Brain microvascular endothelial cell (primary cell): ENCODE results near the gene LY6G6F.

Source experiments
- DNase-seq: peaks from one replicate; pipeline ENCODE4 v3.0.0-alpha.2; 2020
- H3K27ac ChIP-seq: fragments of 250-450 bp; sonication (Bioruptor Pico); 2 replicates; pipeline ENCODE4 v1.5.1; 2020; ENCODE audit warnings: mild to moderate bottlenecking, moderate library complexity
- H3K27me3 ChIP-seq: fragments of 250-450 bp; sonication (Bioruptor Pico); replicated peaks from 2 replicates; pipeline ENCODE4 v1.5.1; 2020; ENCODE audit warnings: mild to moderate bottlenecking
- H3K36me3 ChIP-seq: fragments of 250-450 bp; sonication (Bioruptor Pico); replicated peaks from 2 replicates; pipeline ENCODE4 v1.5.1; 2020; ENCODE audit warnings: mild to moderate bottlenecking
- H3K4me3 ChIP-seq: 2 replicates; pipeline ENCODE4 v1.5.1; 2011; ENCODE audit warnings: low read depth, mild to moderate bottlenecking, control low read depth, low read length, moderate library complexity
- in situ Hi-C: cut with HindIII; loops from 2 replicates; pipeline ENCODE4 v1.10.0; 2017; ENCODE audit warnings: low sequenced_read_pairs, low pct_ligation_motif_present
- TF ChIP-seq, protein P1 (sequence below): IDR thresholded peaks from 2 replicates; pipeline ENCODE4 v1.5.1; 2011; ENCODE audit warnings: low read depth, mild to moderate bottlenecking, moderate library complexity, low read length, control low read depth, inconsistent platforms; ENCODE audit errors: missing control alignments

The LY6G6F gene

DNA sequence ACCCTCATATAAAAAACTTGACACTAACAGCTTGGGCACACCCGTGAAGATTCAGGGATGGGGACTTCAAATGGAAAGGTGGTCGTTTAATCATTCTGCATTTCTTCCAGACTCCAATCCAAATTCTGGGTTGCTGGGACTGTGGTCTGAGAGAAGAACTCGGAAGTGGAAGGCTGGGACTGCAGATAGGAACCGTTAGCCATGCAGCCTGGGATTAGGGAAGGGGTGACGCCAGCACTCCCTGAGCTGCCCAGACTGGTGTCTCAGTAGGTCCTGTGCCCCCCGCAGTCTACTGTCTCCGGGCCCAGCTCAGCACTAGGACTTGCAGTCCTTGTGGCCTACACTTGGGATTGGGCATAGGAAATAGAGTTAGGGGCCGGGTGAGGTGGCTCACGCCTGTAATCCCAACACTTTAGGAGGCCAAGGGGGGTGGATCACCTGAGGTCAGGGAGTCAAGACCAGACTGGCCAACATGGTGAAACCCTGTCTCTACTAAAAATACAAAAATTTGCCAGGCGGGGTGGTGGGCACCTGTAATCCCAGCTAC lies 30.2 kb downstream of the LY6G6F start:
- TF ChIP-seq, protein P1, sequence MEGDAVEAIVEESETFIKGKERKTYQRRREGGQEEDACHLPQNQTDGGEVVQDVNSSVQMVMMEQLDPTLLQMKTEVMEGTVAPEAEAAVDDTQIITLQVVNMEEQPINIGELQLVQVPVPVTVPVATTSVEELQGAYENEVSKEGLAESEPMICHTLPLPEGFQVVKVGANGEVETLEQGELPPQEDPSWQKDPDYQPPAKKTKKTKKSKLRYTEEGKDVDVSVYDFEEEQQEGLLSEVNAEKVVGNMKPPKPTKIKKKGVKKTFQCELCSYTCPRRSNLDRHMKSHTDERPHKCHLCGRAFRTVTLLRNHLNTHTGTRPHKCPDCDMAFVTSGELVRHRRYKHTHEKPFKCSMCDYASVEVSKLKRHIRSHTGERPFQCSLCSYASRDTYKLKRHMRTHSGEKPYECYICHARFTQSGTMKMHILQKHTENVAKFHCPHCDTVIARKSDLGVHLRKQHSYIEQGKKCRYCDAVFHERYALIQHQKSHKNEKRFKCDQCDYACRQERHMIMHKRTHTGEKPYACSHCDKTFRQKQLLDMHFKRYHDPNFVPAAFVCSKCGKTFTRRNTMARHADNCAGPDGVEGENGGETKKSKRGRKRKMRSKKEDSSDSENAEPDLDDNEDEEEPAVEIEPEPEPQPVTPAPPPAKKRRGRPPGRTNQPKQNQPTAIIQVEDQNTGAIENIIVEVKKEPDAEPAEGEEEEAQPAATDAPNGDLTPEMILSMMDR, result no peak
- peak overlapping the region; percentile 81 for H3K27ac ChIP-seq
- in situ Hi-C loops, result no loop called here
- no peak for DNase-seq
- H3K36me3 ChIP-seq, result peaks cover 26% of the 10 kb centered on the region
- no peaks in the 10 kb centered on the region for H3K27me3 ChIP-seq
- peak overlapping the region; percentile 96 for H3K4me3 ChIP-seq

DNA sequence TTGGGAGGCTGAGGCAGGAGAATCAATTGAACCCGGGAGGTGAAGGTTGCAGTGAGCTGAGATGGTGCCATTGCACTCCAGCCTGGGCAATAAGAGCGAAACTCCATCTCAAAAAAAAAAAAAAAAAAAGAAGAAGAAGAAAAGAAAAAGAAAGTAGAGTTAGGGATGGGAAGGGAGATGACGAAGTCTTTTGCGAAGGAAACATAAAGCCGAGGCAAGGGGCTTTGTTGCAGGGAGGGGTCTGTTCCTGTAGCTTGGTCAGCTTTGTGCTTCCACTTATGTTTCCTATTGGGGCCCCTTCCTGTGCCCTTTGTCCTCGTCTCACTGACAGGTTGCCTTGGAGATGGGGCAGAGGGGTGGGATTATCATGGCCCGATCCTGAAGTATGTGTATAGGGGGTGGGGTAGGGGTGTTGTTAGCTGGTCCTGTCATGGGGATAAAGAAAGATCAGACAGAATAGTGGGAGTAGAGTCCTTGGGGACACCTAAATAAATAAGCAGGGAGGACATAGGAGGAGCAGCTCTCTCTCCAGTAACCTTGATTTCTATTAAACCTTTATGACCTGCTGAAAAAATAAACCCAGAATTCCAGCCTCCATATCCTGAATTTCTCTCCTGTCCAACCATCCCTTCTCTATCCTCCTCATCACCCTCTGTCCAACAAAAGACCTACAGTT lies 30.8 kb downstream of the LY6G6F start:
- peak overlapping the region; percentile 61 for H3K27ac ChIP-seq
- H3K4me3 ChIP-seq, result no peak overlapping the region
- H3K27me3 ChIP-seq, result no peaks in the 10 kb centered on the region
- H3K36me3 ChIP-seq, result peaks cover 21% of the 10 kb centered on the region
- TF ChIP-seq, protein P1, result no peak
- DNase-seq, result no peak
- in situ Hi-C loops, result no loop called here

DNA sequence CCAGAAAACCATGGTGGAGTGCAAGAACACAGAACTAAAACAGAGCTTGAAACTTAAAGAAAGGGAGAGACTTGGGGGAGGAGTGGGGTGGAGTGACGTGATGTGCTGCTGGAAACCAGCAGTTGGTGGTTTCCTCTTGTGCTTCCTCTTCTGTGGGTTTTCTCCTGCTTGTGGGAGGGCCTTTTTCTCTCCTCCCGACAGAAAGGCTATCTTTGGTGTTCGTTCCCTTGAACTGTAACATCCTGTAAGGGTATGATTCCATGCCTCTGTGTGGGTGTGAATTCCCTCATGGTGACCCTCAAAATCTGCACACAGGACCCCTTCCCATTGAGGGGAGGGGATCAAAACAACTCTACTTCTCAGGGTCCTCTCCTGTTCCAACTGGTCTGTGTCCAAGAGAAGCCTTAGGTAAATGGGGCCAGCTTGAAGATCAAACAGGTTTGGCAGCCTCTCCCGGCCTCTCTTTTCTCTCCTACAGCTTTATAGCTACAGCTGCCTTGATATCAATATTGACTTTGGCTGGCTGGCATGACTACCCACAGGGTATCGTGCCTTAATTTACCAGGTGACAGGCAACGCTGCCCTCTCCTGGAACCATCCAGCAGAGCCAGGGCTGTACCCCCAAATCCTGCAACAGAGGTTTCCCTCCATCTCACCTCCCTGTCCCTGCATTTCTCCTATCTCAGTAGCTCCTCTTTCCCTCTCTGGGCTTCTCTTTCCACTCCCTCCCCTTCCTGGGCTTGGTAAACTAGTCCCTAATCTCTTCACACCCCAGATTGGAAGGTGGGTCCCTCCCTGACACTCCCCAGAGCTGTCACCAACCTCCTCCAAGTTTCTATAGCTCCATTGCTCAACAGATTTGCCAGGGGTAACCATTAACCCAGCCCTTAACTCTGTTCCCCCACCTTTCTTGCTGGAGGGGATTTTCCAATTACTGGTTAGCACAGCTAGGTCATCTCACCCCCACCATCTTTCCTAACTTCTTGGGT lies 31.6 kb downstream of the LY6G6F start:
- DNase-seq, result peak; percentile 82
- no peaks in the 10 kb centered on the region for H3K27me3 ChIP-seq
- peak overlapping the region; percentile 61 for H3K27ac ChIP-seq
- in situ Hi-C loops, result no loop called here
- H3K4me3 ChIP-seq, result peak overlapping the region; percentile 36
- peaks cover 15% of the 10 kb centered on the region for H3K36me3 ChIP-seq
- TF ChIP-seq, protein P1, result peak; percentile 55

DNA sequence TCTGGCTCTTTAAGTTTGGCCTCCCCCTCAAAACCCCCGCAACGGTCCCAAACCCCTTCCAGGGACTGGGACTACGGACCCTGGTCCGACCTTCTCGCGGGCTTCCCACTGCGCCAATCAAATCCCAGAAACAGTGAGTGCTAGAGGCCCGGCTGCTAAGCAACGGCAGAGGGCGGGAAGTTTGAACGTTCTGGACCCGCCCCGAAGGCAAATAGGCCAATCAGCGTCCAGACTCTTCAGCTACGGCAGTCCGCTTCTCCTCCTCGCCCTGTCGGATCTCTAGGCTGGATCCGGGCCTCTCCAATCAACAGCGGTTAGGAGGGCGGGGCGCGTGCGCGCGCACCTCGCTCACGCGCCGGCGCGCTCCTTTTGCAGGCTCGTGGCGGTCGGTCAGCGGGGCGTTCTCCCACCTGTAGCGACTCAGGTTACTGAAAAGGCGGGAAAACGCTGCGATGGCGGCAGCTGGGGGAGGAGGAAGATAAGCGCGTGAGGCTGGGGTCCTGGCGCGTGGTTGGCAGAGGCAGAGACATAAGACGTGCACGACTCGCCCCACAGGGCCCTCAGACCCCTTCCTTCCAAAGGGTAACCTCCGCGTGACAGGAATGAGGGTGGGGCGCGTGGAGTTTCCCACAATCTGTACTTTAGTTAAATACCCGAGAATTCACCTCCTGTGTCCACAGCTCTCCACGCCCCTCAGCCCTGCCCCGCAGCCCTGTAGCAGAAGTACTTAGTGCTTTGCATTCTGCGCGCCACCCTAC lies 33.2 kb downstream of the LY6G6F start, which contains the start of gene MSH5:
Gene MSH5 (plus strand): TSS at position 367 of the 758 bp plus-strand sequence. CDS start 462 bp downstream, outside the sequence.
- Histone ChIP-seq H3K27ac (peak within 1 kb of the TSS; percentile 68), H3K4me3 (peak within 1 kb of the TSS; percentile 91), H3K36me3 (peaks cover 3% of the 10 kb centered on the region), H3K27me3 (no peaks in the 10 kb centered on the region)
- TF ChIP-seq, protein P1, result no peak
- peak; percentile 99 for DNase-seq
- in situ Hi-C loops, result no loop called here

DNA sequence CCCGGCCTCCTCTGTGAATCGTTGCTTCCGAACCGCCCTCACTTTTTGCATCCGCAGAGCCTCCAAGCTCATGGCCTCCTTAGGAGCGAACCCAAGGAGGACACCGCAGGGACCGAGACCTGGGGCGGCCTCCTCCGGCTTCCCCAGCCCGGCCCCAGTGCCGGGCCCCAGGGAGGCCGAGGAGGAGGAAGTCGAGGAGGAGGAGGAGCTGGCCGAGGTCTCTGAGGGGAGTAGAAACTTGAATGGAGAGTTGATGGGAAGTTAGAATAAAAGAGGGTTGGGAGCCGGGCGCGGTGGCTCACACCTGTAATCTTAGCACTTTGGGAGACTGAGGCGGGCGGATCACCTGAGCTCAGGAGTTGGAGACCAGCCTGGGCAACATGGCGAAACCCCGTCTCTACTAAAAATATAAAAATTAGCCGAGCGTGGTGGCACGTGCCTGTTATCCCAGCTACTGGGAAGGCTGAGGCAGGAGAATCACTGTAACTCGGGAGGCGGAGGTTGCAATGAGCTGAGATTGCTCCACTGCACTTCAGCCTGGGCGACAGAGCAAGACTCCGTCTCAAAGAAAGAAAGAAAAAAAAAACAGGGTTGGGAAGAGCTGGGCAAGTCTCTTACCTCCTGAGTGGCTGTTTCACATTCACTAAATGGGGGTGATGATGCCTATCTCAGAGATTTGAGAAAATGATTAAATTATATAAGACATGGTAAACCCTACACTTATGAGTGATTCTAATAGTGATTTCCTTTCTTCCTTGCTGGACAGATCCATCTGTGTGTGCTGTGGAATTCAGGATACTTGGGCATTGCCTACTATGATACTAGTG lies 33.9 kb downstream of the LY6G6F start:
- H3K36me3 ChIP-seq, result peaks cover 3% of the 10 kb centered on the region
- in situ Hi-C loops, result no loop called here
- H3K27ac ChIP-seq, result peak overlapping the region; percentile 68
- DNase-seq, result no peak
- no peaks in the 10 kb centered on the region for H3K27me3 ChIP-seq
- TF ChIP-seq, protein P1, result no peak
- H3K4me3 ChIP-seq, result peak overlapping the region; percentile 91
